SK-N-SH treated with all-trans-retinoic acid at 6 μM for 48 hours (cell line): Measurements from ENCODE around the gene CAMK2B.

Experiments
- ATAC-seq: fragments of 200-7000 bp; cut with Tn5 transposase; 3 replicates; pipeline ENCODE4 v1.9.1; 2020; ENCODE audit warnings: mild to moderate bottlenecking, moderate library complexity
- ARNTL ChIP-seq: fragments of 450-650 bp; formaldehyde crosslinking; IDR thresholded peaks from 2 replicates; pipeline ENCODE4 v1.5.0; 2020; ENCODE audit warnings: low read depth, mild to moderate bottlenecking, moderate library complexity, borderline replicate concordance
- BACH2 ChIP-seq: fragments of 250-450 bp; sonication (Bioruptor Pico); IDR thresholded peaks from 2 replicates; pipeline ENCODE4 v1.9.0; 2021; ENCODE audit warnings: mild to moderate bottlenecking, borderline replicate concordance
- CSDC2 ChIP-seq: fragments of 250-450 bp; sonication (Bioruptor Pico); IDR thresholded peaks from 2 replicates; pipeline ENCODE4 v1.5.0; 2020; ENCODE audit warnings: mild to moderate bottlenecking, moderate library complexity
- GLIS3 ChIP-seq: fragments of 250-450 bp; sonication (Bioruptor Pico); IDR thresholded peaks from 2 replicates; pipeline ENCODE4 v1.5.0; 2020; ENCODE audit warnings: mild to moderate bottlenecking, moderate library complexity
- ISL1 ChIP-seq: fragments of 250-450 bp; sonication (Bioruptor Pico); IDR thresholded peaks from 2 replicates; pipeline ENCODE4 v2.1.2; 2022; ENCODE audit warnings: mild to moderate bottlenecking, moderate library complexity
- OSR1 ChIP-seq: fragments of 250-450 bp; sonication (Bioruptor Pico); IDR thresholded peaks from 2 replicates; pipeline ENCODE4 v1.8.0; 2022; ENCODE audit warnings: moderate library complexity, mild to moderate bottlenecking, inconsistent platforms
- PPARA ChIP-seq: fragments of 250-450 bp; sonication (Bioruptor Pico); IDR thresholded peaks from 2 replicates; pipeline ENCODE4 v1.5.0; 2020; ENCODE audit warnings: mild to moderate bottlenecking, borderline replicate concordance
- RARB ChIP-seq: fragments of 250-450 bp; sonication (Bioruptor Pico); IDR thresholded peaks from 2 replicates; pipeline ENCODE4 v1.8.0; 2021; ENCODE audit warnings: mild to moderate bottlenecking, moderate library complexity
- SNAI2 ChIP-seq: fragments of 250-450 bp; sonication (Bioruptor Pico); IDR thresholded peaks from 2 replicates; pipeline ENCODE4 v1.5.0; 2020; ENCODE audit warnings: mild to moderate bottlenecking, moderate library complexity
- TCF4 ChIP-seq: fragments of 250-450 bp; sonication (Bioruptor Pico); IDR thresholded peaks from 2 replicates; pipeline ENCODE4 v1.8.0; 2021; ENCODE audit warnings: mild to moderate bottlenecking, moderate library complexity, borderline replicate concordance
- TOX ChIP-seq: fragments of 250-450 bp; sonication (Bioruptor Pico); IDR thresholded peaks from 2 replicates; pipeline ENCODE4 v1.8.0; 2021; ENCODE audit warnings: mild to moderate bottlenecking, moderate library complexity, borderline replicate concordance
- ZC3H10 ChIP-seq: fragments of 250-450 bp; sonication (Bioruptor Pico); IDR thresholded peaks from 2 replicates; pipeline ENCODE4 v1.5.1; 2021; ENCODE audit warnings: mild to moderate bottlenecking, moderate library complexity
- ZFP3 ChIP-seq: fragments of 250-450 bp; sonication (Bioruptor Pico); IDR thresholded peaks from 2 replicates; pipeline ENCODE4 v1.5.0; 2020; ENCODE audit warnings: mild to moderate bottlenecking, moderate library complexity
- ZNF565 ChIP-seq: fragments of 450-650 bp; formaldehyde crosslinking; conservative IDR thresholded peaks from 2 replicates; pipeline ENCODE4 v1.5.0; 2020; ENCODE audit warnings: low read depth, mild to moderate bottlenecking, moderate library complexity
- ZNF70 ChIP-seq: fragments of 450-650 bp; formaldehyde crosslinking; IDR thresholded peaks from 2 replicates; pipeline ENCODE4 v1.5.0; 2020; ENCODE audit warnings: mild to moderate bottlenecking, moderate library complexity
- ZNF8 ChIP-seq: fragments of 450-650 bp; formaldehyde crosslinking; IDR thresholded peaks from 2 replicates; pipeline ENCODE4 v1.5.0; 2020; ENCODE audit warnings: mild to moderate bottlenecking, moderate library complexity
- TF ChIP-seq, protein P1 (sequence below): fragments of 250-450 bp; sonication (Bioruptor Pico); IDR thresholded peaks from 2 replicates; pipeline ENCODE4 v1.5.0; 2020; ENCODE audit warnings: mild to moderate bottlenecking, moderate library complexity
- TF ChIP-seq, protein P2 (sequence below): fragments of 250-450 bp; sonication (Bioruptor Pico); IDR thresholded peaks from 2 replicates; pipeline ENCODE4 v1.8.0; 2021; ENCODE audit warnings: low read depth, mild to moderate bottlenecking, moderate library complexity, borderline replicate concordance
- TF ChIP-seq, protein P3 (sequence below): fragments of 250-450 bp; sonication (Bioruptor Pico); IDR thresholded peaks from 2 replicates; pipeline ENCODE4 v1.5.1; 2020; ENCODE audit warnings: low read depth, mild to moderate bottlenecking, moderate library complexity
- TF ChIP-seq, protein P4 (sequence below): fragments of 250-450 bp; sonication (Bioruptor Pico); IDR thresholded peaks from 2 replicates; pipeline ENCODE4 v1.8.0; 2020; ENCODE audit warnings: mild to moderate bottlenecking, moderate library complexity, borderline replicate concordance

CAMK2B gene

DNA sequence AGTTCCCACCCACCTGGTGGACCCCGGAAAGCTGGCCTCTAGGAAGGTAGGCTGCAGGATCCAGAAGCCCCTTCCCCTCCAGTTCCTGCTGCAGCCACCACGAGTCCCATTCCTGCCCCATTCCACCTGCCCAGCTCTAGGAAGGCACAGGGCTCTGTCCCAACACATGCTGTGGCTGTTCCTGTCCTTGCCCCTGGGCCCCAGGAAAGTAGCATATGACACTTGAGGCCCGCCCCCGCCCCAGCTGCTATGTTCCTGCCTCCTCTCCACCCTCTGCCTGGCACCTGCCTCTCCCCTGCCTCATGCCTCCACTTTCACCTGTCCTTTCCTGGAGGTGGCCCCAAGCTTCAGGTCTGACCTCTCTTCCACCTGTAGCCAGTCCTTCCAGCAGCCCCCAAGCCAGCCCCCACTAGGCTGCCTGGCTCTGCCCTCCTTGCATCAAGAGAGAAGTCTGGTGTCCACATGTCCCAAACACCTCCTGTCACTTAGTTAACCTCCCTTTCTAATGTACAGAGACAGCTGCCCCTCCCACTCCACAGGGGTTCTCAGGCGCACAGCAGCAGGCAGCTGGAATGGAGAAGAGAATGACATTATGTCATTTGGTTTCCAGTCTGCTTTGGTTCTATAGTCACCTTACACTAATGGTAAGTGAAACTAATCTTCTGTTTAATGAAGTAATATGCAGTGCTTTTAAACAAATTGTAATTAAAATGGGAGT is 101.9 kb downstream of the CAMK2B start:
- TF ChIP-seq TOX (CRISPR knock-in tag) (no peak), ISL1 (CRISPR knock-in tag) (no peak), ZNF565 (no peak), ZC3H10 (CRISPR knock-in tag) (no peak), CSDC2 (CRISPR knock-in tag) (no peak), BACH2 (CRISPR knock-in tag) (no peak), PPARA (CRISPR knock-in tag) (no peak), TCF4 (CRISPR knock-in tag) (no peak), ZFP3 (CRISPR knock-in tag) (no peak), ZNF8 (CRISPR knock-in tag) (no peak), OSR1 (CRISPR knock-in tag) (no peak)
- TF ChIP-seq, protein P1, sequence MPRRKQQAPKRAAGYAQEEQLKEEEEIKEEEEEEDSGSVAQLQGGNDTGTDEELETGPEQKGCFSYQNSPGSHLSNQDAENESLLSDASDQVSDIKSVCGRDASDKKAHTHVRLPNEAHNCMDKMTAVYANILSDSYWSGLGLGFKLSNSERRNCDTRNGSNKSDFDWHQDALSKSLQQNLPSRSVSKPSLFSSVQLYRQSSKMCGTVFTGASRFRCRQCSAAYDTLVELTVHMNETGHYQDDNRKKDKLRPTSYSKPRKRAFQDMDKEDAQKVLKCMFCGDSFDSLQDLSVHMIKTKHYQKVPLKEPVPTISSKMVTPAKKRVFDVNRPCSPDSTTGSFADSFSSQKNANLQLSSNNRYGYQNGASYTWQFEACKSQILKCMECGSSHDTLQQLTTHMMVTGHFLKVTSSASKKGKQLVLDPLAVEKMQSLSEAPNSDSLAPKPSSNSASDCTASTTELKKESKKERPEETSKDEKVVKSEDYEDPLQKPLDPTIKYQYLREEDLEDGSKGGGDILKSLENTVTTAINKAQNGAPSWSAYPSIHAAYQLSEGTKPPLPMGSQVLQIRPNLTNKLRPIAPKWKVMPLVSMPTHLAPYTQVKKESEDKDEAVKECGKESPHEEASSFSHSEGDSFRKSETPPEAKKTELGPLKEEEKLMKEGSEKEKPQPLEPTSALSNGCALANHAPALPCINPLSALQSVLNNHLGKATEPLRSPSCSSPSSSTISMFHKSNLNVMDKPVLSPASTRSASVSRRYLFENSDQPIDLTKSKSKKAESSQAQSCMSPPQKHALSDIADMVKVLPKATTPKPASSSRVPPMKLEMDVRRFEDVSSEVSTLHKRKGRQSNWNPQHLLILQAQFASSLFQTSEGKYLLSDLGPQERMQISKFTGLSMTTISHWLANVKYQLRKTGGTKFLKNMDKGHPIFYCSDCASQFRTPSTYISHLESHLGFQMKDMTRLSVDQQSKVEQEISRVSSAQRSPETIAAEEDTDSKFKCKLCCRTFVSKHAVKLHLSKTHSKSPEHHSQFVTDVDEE (CRISPR knock-in tag), result no peak
- TF ChIP-seq, protein P2, sequence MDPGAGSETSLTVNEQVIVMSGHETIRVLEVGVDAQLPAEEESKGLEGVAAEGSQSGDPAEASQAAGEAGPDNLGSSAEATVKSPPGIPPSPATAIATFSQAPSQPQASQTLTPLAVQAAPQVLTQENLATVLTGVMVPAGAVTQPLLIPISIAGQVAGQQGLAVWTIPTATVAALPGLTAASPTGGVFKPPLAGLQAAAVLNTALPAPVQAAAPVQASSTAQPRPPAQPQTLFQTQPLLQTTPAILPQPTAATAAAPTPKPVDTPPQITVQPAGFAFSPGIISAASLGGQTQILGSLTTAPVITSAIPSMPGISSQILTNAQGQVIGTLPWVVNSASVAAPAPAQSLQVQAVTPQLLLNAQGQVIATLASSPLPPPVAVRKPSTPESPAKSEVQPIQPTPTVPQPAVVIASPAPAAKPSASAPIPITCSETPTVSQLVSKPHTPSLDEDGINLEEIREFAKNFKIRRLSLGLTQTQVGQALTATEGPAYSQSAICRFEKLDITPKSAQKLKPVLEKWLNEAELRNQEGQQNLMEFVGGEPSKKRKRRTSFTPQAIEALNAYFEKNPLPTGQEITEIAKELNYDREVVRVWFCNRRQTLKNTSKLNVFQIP (CRISPR knock-in tag), result no peak
- TF ChIP-seq, protein P3, sequence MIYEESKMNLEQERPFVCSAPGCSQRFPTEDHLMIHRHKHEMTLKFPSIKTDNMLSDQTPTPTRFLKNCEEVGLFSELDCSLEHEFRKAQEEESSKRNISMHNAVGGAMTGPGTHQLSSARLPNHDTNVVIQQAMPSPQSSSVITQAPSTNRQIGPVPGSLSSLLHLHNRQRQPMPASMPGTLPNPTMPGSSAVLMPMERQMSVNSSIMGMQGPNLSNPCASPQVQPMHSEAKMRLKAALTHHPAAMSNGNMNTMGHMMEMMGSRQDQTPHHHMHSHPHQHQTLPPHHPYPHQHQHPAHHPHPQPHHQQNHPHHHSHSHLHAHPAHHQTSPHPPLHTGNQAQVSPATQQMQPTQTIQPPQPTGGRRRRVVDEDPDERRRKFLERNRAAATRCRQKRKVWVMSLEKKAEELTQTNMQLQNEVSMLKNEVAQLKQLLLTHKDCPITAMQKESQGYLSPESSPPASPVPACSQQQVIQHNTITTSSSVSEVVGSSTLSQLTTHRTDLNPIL (CRISPR knock-in tag), result no peak
- ATAC-seq, result no peak

DNA sequence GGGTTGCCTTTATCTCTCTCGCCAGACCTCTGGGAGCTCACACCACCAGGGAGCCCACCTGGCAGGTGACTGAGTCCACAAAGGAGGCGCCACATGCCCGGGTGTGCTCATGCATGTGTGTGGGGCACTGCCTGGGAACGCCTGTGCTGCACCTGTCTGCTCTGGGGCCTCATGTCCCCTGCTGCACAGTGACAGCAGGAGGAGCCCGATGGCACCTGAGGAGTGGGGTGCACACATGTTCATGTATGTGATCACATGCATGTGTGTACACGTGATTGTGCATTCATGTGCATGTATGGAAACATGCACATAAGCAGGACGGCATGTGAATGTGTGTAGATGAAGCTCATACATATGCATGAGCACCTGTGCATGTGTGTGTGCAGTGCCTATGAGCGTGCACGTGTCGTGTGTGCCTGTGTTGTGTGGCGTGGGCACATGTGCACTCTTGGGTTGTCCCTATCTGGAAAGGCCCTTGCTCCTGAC is 102.6 kb downstream of the CAMK2B start:
- TF ChIP-seq RARB (CRISPR knock-in tag) (no peak), SNAI2 (CRISPR knock-in tag) (no peak), ZFP3 (CRISPR knock-in tag) (no peak), ZNF70 (no peak), TCF4 (CRISPR knock-in tag) (no peak), OSR1 (CRISPR knock-in tag) (no peak), ARNTL (CRISPR knock-in tag) (no peak), GLIS3 (CRISPR knock-in tag) (no peak), TOX (CRISPR knock-in tag) (no peak), CSDC2 (CRISPR knock-in tag) (no peak)
- TF ChIP-seq, protein P2 (CRISPR knock-in tag), result no peak
- TF ChIP-seq, protein P3 (CRISPR knock-in tag), result no peak
- TF ChIP-seq, protein P1 (CRISPR knock-in tag), result no peak
- TF ChIP-seq, protein P4, sequence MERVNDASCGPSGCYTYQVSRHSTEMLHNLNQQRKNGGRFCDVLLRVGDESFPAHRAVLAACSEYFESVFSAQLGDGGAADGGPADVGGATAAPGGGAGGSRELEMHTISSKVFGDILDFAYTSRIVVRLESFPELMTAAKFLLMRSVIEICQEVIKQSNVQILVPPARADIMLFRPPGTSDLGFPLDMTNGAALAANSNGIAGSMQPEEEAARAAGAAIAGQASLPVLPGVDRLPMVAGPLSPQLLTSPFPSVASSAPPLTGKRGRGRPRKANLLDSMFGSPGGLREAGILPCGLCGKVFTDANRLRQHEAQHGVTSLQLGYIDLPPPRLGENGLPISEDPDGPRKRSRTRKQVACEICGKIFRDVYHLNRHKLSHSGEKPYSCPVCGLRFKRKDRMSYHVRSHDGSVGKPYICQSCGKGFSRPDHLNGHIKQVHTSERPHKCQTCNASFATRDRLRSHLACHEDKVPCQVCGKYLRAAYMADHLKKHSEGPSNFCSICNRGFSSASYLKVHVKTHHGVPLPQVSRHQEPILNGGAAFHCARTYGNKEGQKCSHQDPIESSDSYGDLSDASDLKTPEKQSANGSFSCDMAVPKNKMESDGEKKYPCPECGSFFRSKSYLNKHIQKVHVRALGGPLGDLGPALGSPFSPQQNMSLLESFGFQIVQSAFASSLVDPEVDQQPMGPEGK, result no peak
- ATAC-seq, result no peak
